Testis (tissue), 2 donors: ENCODE data around the gene CYREN.

Source experiments
- CTCF ChIP-seq, 3 experiments: fragments of 450-650 bp in 2 of 3; fragments of 200-600 bp in 1 of 3; sonication (generic) in 1 of 3; IDR thresholded peaks; one replicate each; pipeline ENCODE4 v1.5.1; 2016 to 2019; ENCODE audit warnings: antibody characterized with exemption in 3 of 3, mild to moderate bottlenecking in 2 of 3, moderate library complexity in 1 of 3
- POLR2A ChIP-seq: fragments of 450-650 bp; IDR thresholded peaks from one replicate; pipeline ENCODE4 v1.6.1; 2017; ENCODE audit warnings: antibody characterized with exemption, mild to moderate bottlenecking, moderate library complexity

- TF ChIP-seq POLR2A: no peak
- TF ChIP-seq CTCF (IDR thresholded peaks at IDR 0.05): no peak
Observed at GRCh38 chr7:135192914-135193536, 22.5 kb upstream of the CYREN start.
